Measurements from ENCODE around the gene TMEM45A.

- TF ChIP-seq POLR2A (IDR thresholded peaks at IDR 0.05) = no peak
- TF ChIP-seq CTCF (IDR thresholded peaks at IDR 0.05) = no peak
Observed at GRCh38 chr3:100537646-100538338, 45.4 kb downstream of the TMEM45A start.
